ENCODE measurements around the gene FRMD8.

The FRMD8 gene

DNA sequence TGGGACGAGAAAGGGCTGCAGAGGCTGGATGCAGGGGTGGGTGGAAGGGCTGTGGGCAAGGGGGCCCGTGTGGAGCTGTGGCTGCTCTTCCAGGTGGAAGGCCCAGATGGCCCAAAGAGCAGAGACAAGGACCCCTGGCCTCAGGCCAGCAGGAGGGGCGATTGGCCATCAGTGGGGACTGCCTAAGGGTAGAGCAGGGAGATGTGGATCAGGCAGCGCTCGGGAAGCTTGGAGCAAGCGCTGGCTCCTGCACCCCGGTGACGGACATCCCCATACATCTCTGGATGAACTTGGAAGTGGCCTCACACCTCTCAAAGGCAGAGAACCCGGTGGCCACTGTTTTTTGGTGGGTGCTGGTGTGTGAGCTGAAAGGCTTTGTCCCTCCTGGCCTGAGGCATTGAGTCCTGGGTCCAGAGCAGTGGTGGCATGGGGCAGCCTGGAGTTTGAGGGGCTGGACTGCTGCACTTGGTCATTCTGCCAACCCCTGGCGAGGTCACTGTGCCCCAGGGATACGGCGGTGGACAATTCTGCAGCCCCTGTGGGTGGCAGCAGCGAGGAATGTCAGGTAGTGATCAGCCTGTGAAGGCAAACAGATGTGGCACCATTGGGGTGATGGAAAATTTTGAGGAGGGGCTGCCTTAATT, 5.9 kb downstream of the FRMD8 start:
- H3K27ac ChIP-seq (ENCODE audit: low read depth in 2 of 2, low read length in 2 of 2): no peak overlapping the region
- no peak overlapping the region for H3K4me3 ChIP-seq (ENCODE audit: low read length in 2 of 2)
- H3K9me3 ChIP-seq (ENCODE audit: control insufficient read depth in 2 of 2, low read length in 2 of 2): no peaks in the 10 kb centered on the region
- H3K27me3 ChIP-seq (ENCODE audit: control insufficient read depth in 2 of 2, insufficient read depth in 2 of 2, low read length in 2 of 2): no peaks in the 10 kb centered on the region
- no peak overlapping the region for H3K9ac ChIP-seq (ENCODE audit: low read depth in 1 of 2, low read length in 2 of 2)
- peaks cover 30 to 43% of the 10 kb centered on the region in 2 donors for H3K36me3 ChIP-seq (ENCODE audit: control insufficient read depth in 2 of 2, insufficient read depth in 2 of 2, low read length in 2 of 2)
- H3K4me1 ChIP-seq (ENCODE audit: control insufficient read depth in 2 of 2, insufficient read depth in 2 of 2, low read length in 2 of 2): peaks cover 8 to 23% of the 10 kb centered on the region in 2 donors

GRCh38 chr11:65392899-65393298, 6.5 kb downstream of the FRMD8 start:
- no peaks in the 10 kb centered on the region for H3K9me3 ChIP-seq (ENCODE audit: control insufficient read depth in 2 of 2, low read length in 2 of 2)
- no peak overlapping the region for H3K9ac ChIP-seq (ENCODE audit: low read depth in 1 of 2, low read length in 2 of 2)
- no peak overlapping the region for H3K27ac ChIP-seq (ENCODE audit: low read depth in 2 of 2, low read length in 2 of 2)
- peaks cover 33 to 46% of the 10 kb centered on the region in 2 donors for H3K36me3 ChIP-seq (ENCODE audit: control insufficient read depth in 2 of 2, insufficient read depth in 2 of 2, low read length in 2 of 2)
- H3K4me3 ChIP-seq (ENCODE audit: low read length in 2 of 2): no peak overlapping the region
- peaks cover 7 to 21% of the 10 kb centered on the region in 2 donors for H3K4me1 ChIP-seq (ENCODE audit: control insufficient read depth in 2 of 2, insufficient read depth in 2 of 2, low read length in 2 of 2)
- H3K27me3 ChIP-seq (ENCODE audit: control insufficient read depth in 2 of 2, insufficient read depth in 2 of 2, low read length in 2 of 2): no peaks in the 10 kb centered on the region

DNA sequence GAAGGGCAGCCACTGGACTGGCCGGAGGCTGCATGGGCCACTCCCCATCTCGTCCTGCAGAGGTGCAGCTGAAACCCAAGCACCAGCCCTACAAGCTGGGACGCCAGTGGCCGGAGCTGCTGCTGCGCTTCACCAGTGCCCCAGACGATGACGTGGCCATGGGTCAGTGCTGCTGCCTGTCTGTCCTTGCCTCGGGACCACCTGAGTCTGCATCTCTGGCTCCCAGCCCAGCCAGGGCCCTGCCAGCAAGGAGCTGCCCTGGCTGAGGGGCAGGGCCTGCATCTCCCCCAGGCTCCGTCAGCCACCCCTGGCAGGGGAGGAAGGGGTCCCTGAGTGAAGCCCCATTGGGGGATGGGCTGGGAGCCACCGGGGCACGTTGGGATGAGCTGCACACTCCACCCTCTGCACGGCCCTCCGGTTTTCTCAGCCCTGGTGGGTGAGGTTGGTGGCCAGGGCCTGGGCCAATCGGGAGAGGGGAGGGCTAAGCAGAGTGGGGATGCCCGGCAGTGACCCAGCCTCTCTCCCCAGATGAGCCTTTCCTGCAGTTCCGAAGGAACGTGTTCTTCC, 7.2 kb downstream of the FRMD8 start:
- Histone ChIP-seq H3K4me3 (ENCODE audit: low read length in 2 of 2) (no peak overlapping the region), H3K27me3 (ENCODE audit: control insufficient read depth in 2 of 2, insufficient read depth in 2 of 2, low read length in 2 of 2) (no peaks in the 10 kb centered on the region), H3K27ac (ENCODE audit: low read depth in 2 of 2, low read length in 2 of 2) (no peak overlapping the region), H3K9me3 (ENCODE audit: control insufficient read depth in 2 of 2, low read length in 2 of 2) (no peaks in the 10 kb centered on the region), H3K36me3 (ENCODE audit: control insufficient read depth in 2 of 2, insufficient read depth in 2 of 2, low read length in 2 of 2) (peaks cover 39 to 52% of the 10 kb centered on the region in 2 donors), H3K4me1 (ENCODE audit: control insufficient read depth in 2 of 2, insufficient read depth in 2 of 2, low read length in 2 of 2) (peaks cover 7 to 14% of the 10 kb centered on the region in 2 donors), H3K9ac (ENCODE audit: low read depth in 1 of 2, low read length in 2 of 2) (no peak overlapping the region)

- Histone ChIP-seq H3K9me3 (ENCODE audit: control insufficient read depth in 2 of 2, low read length in 2 of 2) (no peaks in the 10 kb centered on the region), H3K9ac (ENCODE audit: low read depth in 1 of 2, low read length in 2 of 2) (no peak overlapping the region), H3K36me3 (ENCODE audit: control insufficient read depth in 2 of 2, insufficient read depth in 2 of 2, low read length in 2 of 2) (peaks cover 42 to 47% of the 10 kb centered on the region in 2 donors), H3K4me3 (ENCODE audit: low read length in 2 of 2) (no peak overlapping the region), H3K4me1 (ENCODE audit: control insufficient read depth in 2 of 2, insufficient read depth in 2 of 2, low read length in 2 of 2) (peaks cover 7 to 9% of the 10 kb centered on the region in 2 donors), H3K27me3 (ENCODE audit: control insufficient read depth in 2 of 2, insufficient read depth in 2 of 2, low read length in 2 of 2) (no peaks in the 10 kb centered on the region), H3K27ac (ENCODE audit: low read depth in 2 of 2, low read length in 2 of 2) (no peak overlapping the region)
Observed at GRCh38 chr11:65394125-65394536, 7.7 kb downstream of the FRMD8 start.

DNA sequence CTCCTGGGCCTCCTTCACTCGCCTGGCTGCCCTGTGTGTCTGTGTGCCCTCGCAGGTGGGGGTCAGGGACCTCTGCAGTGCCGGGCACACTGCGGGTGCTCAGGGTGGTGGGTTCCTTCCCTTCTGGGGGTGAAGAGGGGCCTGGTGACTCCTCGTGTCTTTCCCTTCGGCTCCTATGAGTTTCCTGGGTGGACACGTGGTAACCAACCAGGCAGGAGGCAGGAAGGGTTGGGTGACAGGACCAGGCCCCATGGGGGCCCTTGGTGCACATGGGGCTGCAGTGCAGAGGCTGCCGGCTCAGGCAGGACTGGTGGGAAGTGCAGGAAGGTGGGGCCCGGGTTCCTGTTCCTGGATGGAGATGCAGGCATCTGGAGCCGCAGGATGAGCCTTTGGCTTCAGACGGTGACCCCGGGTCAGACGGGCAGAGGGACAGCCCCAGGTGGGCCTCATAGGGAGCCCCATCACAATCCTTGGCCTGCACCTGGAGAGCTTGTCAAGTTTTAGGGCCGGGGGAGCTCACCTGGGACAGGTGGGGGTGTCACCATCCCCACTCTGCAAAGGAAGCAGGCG, 9.6 kb downstream of the FRMD8 start:
- peaks cover 52 to 62% of the 10 kb centered on the region in 2 donors for H3K36me3 ChIP-seq (ENCODE audit: control insufficient read depth in 2 of 2, insufficient read depth in 2 of 2, low read length in 2 of 2)

DNA sequence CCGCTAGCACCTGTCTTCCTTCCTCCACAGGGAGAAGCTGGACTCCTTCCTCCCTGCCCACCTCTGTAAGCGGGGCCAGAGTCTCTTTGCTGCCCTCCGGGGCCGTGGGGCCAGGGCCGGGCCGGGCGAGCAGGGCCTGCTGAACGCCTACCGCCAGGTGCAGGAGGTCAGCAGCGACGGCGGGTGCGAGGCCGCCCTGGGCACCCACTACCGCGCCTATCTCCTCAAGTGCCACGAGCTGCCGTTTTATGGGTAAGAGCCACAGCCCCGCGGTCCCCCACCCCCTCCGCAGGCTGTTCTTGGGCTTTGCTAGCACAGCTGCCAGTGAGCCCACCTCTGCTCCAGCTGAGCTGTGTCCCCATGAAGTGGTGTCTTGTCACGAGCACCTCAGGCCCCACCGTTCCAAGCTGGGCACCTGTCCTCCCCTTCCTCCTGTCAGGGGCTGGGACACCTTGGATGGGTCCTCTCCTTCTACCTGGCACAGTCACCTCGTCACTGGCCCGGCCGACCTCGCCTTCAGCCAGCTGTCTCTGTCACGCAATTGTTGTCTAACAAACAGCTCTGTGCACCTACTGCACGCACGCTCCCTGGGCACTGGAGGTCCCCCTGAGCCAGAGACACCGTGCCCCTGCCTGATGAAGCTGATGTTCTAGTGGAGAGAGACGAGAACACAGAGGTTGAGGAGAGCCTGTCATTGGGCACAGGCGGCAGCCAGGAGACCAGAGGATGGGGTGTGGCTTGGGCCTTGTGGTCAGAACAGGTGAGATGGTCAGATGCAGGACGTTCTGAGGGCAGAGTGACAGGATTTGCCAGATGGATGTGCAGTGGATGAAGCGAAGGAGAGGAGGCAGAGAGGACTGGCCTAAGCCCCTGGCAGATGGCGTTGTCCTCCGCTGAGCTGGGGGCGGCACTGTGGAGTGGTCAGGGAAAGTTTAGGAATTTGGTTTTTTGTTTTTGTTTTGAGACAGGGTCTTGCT, 10.6 kb downstream of the FRMD8 start:
- peaks cover 4 to 16% of the 10 kb centered on the region in 2 donors for H3K4me1 ChIP-seq (ENCODE audit: control insufficient read depth in 2 of 2, insufficient read depth in 2 of 2, low read length in 2 of 2)
- H3K27me3 ChIP-seq (ENCODE audit: control insufficient read depth in 2 of 2, insufficient read depth in 2 of 2, low read length in 2 of 2): no peaks in the 10 kb centered on the region
- peaks cover 52 to 59% of the 10 kb centered on the region in 2 donors for H3K36me3 ChIP-seq (ENCODE audit: control insufficient read depth in 2 of 2, insufficient read depth in 2 of 2, low read length in 2 of 2)
- H3K27ac ChIP-seq (ENCODE audit: low read depth in 2 of 2, low read length in 2 of 2): no peak overlapping the region
- no peaks in the 10 kb centered on the region for H3K9me3 ChIP-seq (ENCODE audit: control insufficient read depth in 2 of 2, low read length in 2 of 2)
- H3K4me3 ChIP-seq (ENCODE audit: low read length in 2 of 2): no peak overlapping the region
- H3K9ac ChIP-seq (ENCODE audit: low read depth in 1 of 2, low read length in 2 of 2): no peak overlapping the region

More for the DNA sequence above, 9.6 kb downstream of the FRMD8 start:
- no peaks in the 10 kb centered on the region for H3K9me3 ChIP-seq (ENCODE audit: control insufficient read depth in 2 of 2, low read length in 2 of 2)
- H3K27me3 ChIP-seq (ENCODE audit: control insufficient read depth in 2 of 2, insufficient read depth in 2 of 2, low read length in 2 of 2): no peaks in the 10 kb centered on the region
- H3K4me1 ChIP-seq (ENCODE audit: control insufficient read depth in 2 of 2, insufficient read depth in 2 of 2, low read length in 2 of 2): peaks cover 4 to 10% of the 10 kb centered on the region in 2 donors
- H3K27ac ChIP-seq (ENCODE audit: low read depth in 2 of 2, low read length in 2 of 2): no peak overlapping the region
- H3K9ac ChIP-seq (ENCODE audit: low read depth in 1 of 2, low read length in 2 of 2): no peak overlapping the region
- no peak overlapping the region for H3K4me3 ChIP-seq (ENCODE audit: low read length in 2 of 2)

GRCh38 chr11:65398362-65398910, 12.0 kb downstream of the FRMD8 start:
- Histone ChIP-seq H3K36me3 (ENCODE audit: control insufficient read depth in 2 of 2, insufficient read depth in 2 of 2, low read length in 2 of 2) (peaks cover 45 to 52% of the 10 kb centered on the region in 2 donors), H3K27me3 (ENCODE audit: control insufficient read depth in 2 of 2, insufficient read depth in 2 of 2, low read length in 2 of 2) (no peaks in the 10 kb centered on the region)

DNA sequence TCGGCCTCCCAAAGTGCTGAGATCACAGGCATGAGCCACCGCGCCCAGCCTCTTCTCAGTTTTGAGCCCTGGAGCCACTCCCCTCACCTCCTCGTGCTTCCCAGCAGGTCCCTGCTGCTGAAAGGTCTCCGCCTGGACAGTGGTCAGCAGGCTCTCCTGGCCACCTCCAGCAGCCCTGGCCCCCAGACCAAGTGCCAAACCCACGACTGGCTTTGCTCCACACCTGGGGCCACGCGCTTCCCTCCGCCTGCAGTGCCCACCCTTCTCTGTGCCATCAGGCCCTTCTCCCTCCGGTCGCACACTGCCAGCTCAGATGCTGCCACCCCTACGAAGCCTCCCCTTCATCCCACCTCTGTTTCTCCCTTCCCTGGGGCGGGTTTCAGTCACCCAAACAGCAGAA, 12.8 kb downstream of the FRMD8 start:
- Histone ChIP-seq H3K36me3 (ENCODE audit: control insufficient read depth in 2 of 2, insufficient read depth in 2 of 2, low read length in 2 of 2) (peaks cover 42 to 49% of the 10 kb centered on the region in 2 donors), H3K4me3 (ENCODE audit: low read length in 2 of 2) (no peak overlapping the region), H3K4me1 (ENCODE audit: control insufficient read depth in 2 of 2, insufficient read depth in 2 of 2, low read length in 2 of 2) (peaks cover 10 to 19% of the 10 kb centered on the region in 2 donors), H3K27ac (ENCODE audit: low read depth in 2 of 2, low read length in 2 of 2) (no peak overlapping the region), H3K9me3 (ENCODE audit: control insufficient read depth in 2 of 2, low read length in 2 of 2) (no peaks in the 10 kb centered on the region), H3K9ac (ENCODE audit: low read depth in 1 of 2, low read length in 2 of 2) (no peak overlapping the region), H3K27me3 (ENCODE audit: control insufficient read depth in 2 of 2, insufficient read depth in 2 of 2, low read length in 2 of 2) (no peaks in the 10 kb centered on the region)

More at GRCh38 chr11:65398362-65398910, 12.0 kb downstream of the FRMD8 start:
- Histone ChIP-seq H3K27ac (ENCODE audit: low read depth in 2 of 2, low read length in 2 of 2) (no peak overlapping the region), H3K4me3 (ENCODE audit: low read length in 2 of 2) (no peak overlapping the region), H3K9ac (ENCODE audit: low read depth in 1 of 2, low read length in 2 of 2) (no peak overlapping the region), H3K9me3 (ENCODE audit: control insufficient read depth in 2 of 2, low read length in 2 of 2) (no peaks in the 10 kb centered on the region), H3K4me1 (ENCODE audit: control insufficient read depth in 2 of 2, insufficient read depth in 2 of 2, low read length in 2 of 2) (peaks cover 4 to 17% of the 10 kb centered on the region in 2 donors)

- Histone ChIP-seq H3K9ac (ENCODE audit: low read depth in 1 of 2, low read length in 2 of 2) (no peak overlapping the region), H3K4me3 (ENCODE audit: low read length in 2 of 2) (no peak overlapping the region), H3K9me3 (ENCODE audit: control insufficient read depth in 2 of 2, low read length in 2 of 2) (no peaks in the 10 kb centered on the region), H3K36me3 (ENCODE audit: control insufficient read depth in 2 of 2, insufficient read depth in 2 of 2, low read length in 2 of 2) (peaks cover 42 to 49% of the 10 kb centered on the region in 2 donors), H3K27ac (ENCODE audit: low read depth in 2 of 2, low read length in 2 of 2) (no peak overlapping the region), H3K27me3 (ENCODE audit: control insufficient read depth in 2 of 2, insufficient read depth in 2 of 2, low read length in 2 of 2) (no peaks in the 10 kb centered on the region), H3K4me1 (ENCODE audit: control insufficient read depth in 2 of 2, insufficient read depth in 2 of 2, low read length in 2 of 2) (peaks cover 13 to 20% of the 10 kb centered on the region in 2 donors)
Observed at GRCh38 chr11:65399845-65400244, 13.4 kb downstream of the FRMD8 start.

Measured in mucosa of rectum (tissue), 2 donors.